IMR-90 (cell line): ENCODE data around the gene INPP1. TPM values are rescaled to one million over a fixed set of nuclear protein-coding genes. Genes with fewer than 3 reads are reported as not detected.

Experiments used
- ATAC-seq: fragments of 200-7000 bp; cut with Tn5 transposase; 2 replicates; pipeline ENCODE4 v1.9.1; 2020; ENCODE audit warnings: low read depth, mild to moderate bottlenecking, moderate library complexity
- BruUV-seq: library from RNA; stranded (reverse); fragments of 400-500 nt; replicated peaks from 2 replicates; lab custom pipeline; 2021; lab: Mats Ljungman, UMichigan
- CTCF ChIA-PET: fragments of 300-600 bp; formaldehyde crosslinking; extraction: SDS; loops from one replicate; lab custom pipeline; 2021; ENCODE audit warnings: antibody characterized with exemption; lab: Yijun Ruan, JAX
- POLR2A ChIA-PET: fragments of 300-600 bp; sonication (Branson Sonifier 250); formaldehyde crosslinking; loops from one replicate; lab custom pipeline; 2022; ENCODE audit warnings: antibody characterized with exemption; ENCODE audit not compliant: unreplicated experiment; lab: Charles Lee
- DNase-seq: peaks from one replicate; pipeline ENCODE4 v3.0.0; 2013
- H2AFZ ChIP-seq: replicated peaks from 2 replicates; pipeline ENCODE3; 2013; ENCODE audit warnings: low read length, mild to moderate bottlenecking; ENCODE audit not compliant: poor library complexity
- H2AK5ac ChIP-seq: 2 replicates; pipeline ENCODE4 v1.6.1; 2013; ENCODE audit warnings: low read depth, low read length, inconsistent platforms
- H2AK9ac ChIP-seq: replicated peaks from 2 replicates; pipeline ENCODE3; 2013; ENCODE audit warnings: mild to moderate bottlenecking, low read depth, low read length, moderate library complexity; ENCODE audit not compliant: poor library complexity
- H2BK120ac ChIP-seq: 2 replicates; pipeline ENCODE4 v1.6.1; 2013; ENCODE audit warnings: low read depth, low read length, inconsistent platforms
- H2BK15ac ChIP-seq: 3 replicates; pipeline ENCODE4 v1.6.1; 2013; ENCODE audit warnings: low read depth, low read length, inconsistent platforms
- H2BK20ac ChIP-seq: 2 replicates; pipeline ENCODE4 v1.6.1; 2013; ENCODE audit warnings: low read depth, mild to moderate bottlenecking, inconsistent platforms, low read length, moderate library complexity
- H2BK5ac ChIP-seq: 2 replicates; pipeline ENCODE4 v1.6.1; 2013; ENCODE audit warnings: mild to moderate bottlenecking, low read depth, low read length, inconsistent platforms; ENCODE audit not compliant: poor library complexity, severe bottlenecking
- H3K14ac ChIP-seq: replicated peaks from 2 replicates; pipeline ENCODE4 v1.6.1; 2013; ENCODE audit warnings: low read depth, low read length, inconsistent platforms
- H3K18ac ChIP-seq: 2 replicates; pipeline ENCODE4 v1.6.1; 2013; ENCODE audit warnings: low read depth, low read length, control low read depth
- H3K23ac ChIP-seq: 2 replicates; pipeline ENCODE4 v1.6.1; 2013; ENCODE audit warnings: low read depth, low read length, inconsistent platforms
- H3K27ac ChIP-seq: 2 replicates; pipeline ENCODE4 v1.5.1; 2013; ENCODE audit warnings: mild to moderate bottlenecking, control low read depth, low read length; ENCODE audit not compliant: insufficient read depth
- H3K27me3 ChIP-seq: 2 replicates; pipeline ENCODE4 v1.6.1; 2013; ENCODE audit warnings: low read length; ENCODE audit not compliant: control insufficient read depth, insufficient read depth
- H3K36me3 ChIP-seq: 2 replicates; pipeline ENCODE4 v1.6.1; 2013; ENCODE audit warnings: low read length, mixed read lengths; ENCODE audit not compliant: control insufficient read depth, insufficient read depth
- H3K4ac ChIP-seq: 2 replicates; pipeline ENCODE4 v1.6.1; 2013; ENCODE audit warnings: low read depth, low read length, inconsistent platforms
- H3K4me1 ChIP-seq: 2 replicates; pipeline ENCODE4 v1.6.1; 2013; ENCODE audit warnings: low read length, mixed read lengths; ENCODE audit not compliant: control insufficient read depth, insufficient read depth
- H3K4me2 ChIP-seq: 2 replicates; pipeline ENCODE4 v1.6.1; 2013; ENCODE audit warnings: low read depth, mild to moderate bottlenecking, control low read depth, low read length, moderate library complexity
- H3K4me3 ChIP-seq: 2 replicates; pipeline ENCODE4 v1.5.1; 2013; ENCODE audit warnings: low read depth, mild to moderate bottlenecking, control low read depth, low read length, moderate library complexity; ENCODE audit not compliant: insufficient read depth
- H3K56ac ChIP-seq: 2 replicates; pipeline ENCODE4 v1.6.1; 2013; ENCODE audit warnings: low read length, inconsistent platforms; ENCODE audit not compliant: insufficient read depth; ENCODE audit errors: extremely low read depth
- H3K79me1 ChIP-seq, 2 experiments: 2 replicates each; pipeline ENCODE4 v1.6.1; 2013; ENCODE audit warnings: low read length in 2 of 2, inconsistent platforms in 1 of 2, low read depth in 1 of 2
- H3K9ac ChIP-seq: 2 replicates; pipeline ENCODE4 v1.6.1; 2013; ENCODE audit warnings: low read depth, low read length, control low read depth
- H3K9me1 ChIP-seq: 2 replicates; pipeline ENCODE4 v1.6.1; 2013; ENCODE audit warnings: low read length, inconsistent platforms; ENCODE audit not compliant: insufficient read depth
- H3K9me3 ChIP-seq: 2 replicates; pipeline ENCODE4 v1.6.1; 2013; ENCODE audit warnings: low read length; ENCODE audit not compliant: control insufficient read depth, insufficient read depth
- H4K20me1 ChIP-seq: 2 replicates; pipeline ENCODE4 v1.6.1; 2013; ENCODE audit warnings: low read length, inconsistent platforms; ENCODE audit not compliant: insufficient read depth
- H4K5ac ChIP-seq: 2 replicates; pipeline ENCODE4 v1.6.1; 2013; ENCODE audit warnings: mild to moderate bottlenecking, low read depth, low read length, control low read depth
- H4K8ac ChIP-seq, 2 experiments: 2 replicates each; pipeline ENCODE4 v1.6.1; 2013; ENCODE audit warnings: low read depth in 2 of 2, low read length in 2 of 2, control low read depth in 1 of 2, inconsistent platforms in 1 of 2
- H4K91ac ChIP-seq: 2 replicates; pipeline ENCODE4 v1.6.1; 2013; ENCODE audit warnings: low read depth, low read length, inconsistent platforms; ENCODE audit not compliant: insufficient read depth
- BHLHE40 ChIP-seq: fragments of 150-350 bp; IDR thresholded peaks from 2 replicates; pipeline ENCODE4 v1.6.1; 2016; ENCODE audit warnings: mild to moderate bottlenecking, low read depth, low read length
- CEBPB ChIP-seq: IDR thresholded peaks from 2 replicates; pipeline ENCODE4 v1.6.1; 2012; ENCODE audit warnings: low read depth, low read length, improper control_type of control experiment
- FOS ChIP-seq: fragments of 150-350 bp; IDR thresholded peaks from 2 replicates; pipeline ENCODE4 v1.6.1; 2016; ENCODE audit warnings: low read depth, low read length
- MAZ ChIP-seq: IDR thresholded peaks from 2 replicates; pipeline ENCODE4 v1.6.1; 2012; ENCODE audit warnings: low read depth, mild to moderate bottlenecking, low read length, improper control_type of control experiment, moderate library complexity, borderline replicate concordance
- MXI1 ChIP-seq: IDR thresholded peaks from 2 replicates; pipeline ENCODE4 v1.6.1; 2012; ENCODE audit warnings: low read depth, mild to moderate bottlenecking, low read length, moderate library complexity, borderline replicate concordance
- NFE2L2 ChIP-seq: fragments of 150-350 bp; IDR thresholded peaks from 2 replicates; pipeline ENCODE4 v1.6.1; 2016; ENCODE audit warnings: low read depth, mild to moderate bottlenecking, low read length
- POLR2A ChIP-seq: IDR thresholded peaks from 2 replicates; pipeline ENCODE4 v1.6.1; 2012; ENCODE audit warnings: mild to moderate bottlenecking, low read depth, low read length
- RAD21 ChIP-seq: IDR thresholded peaks from 2 replicates; pipeline ENCODE4 v1.6.1; 2012; ENCODE audit warnings: low read length, improper control_type of control experiment
- RCOR1 ChIP-seq: IDR thresholded peaks from 2 replicates; pipeline ENCODE4 v1.6.1; 2012; ENCODE audit warnings: mild to moderate bottlenecking, low read length, improper control_type of control experiment; ENCODE audit not compliant: insufficient replicate concordance
- WGBS, 2 experiments: methylation state at CpG; one replicate each; pipeline versions ENCODE4 v1.1.5 to v1.1.7; 2013; ENCODE audit warnings: missing lambda C conversion rate in 2 of 2; ENCODE audit not compliant: insufficient read length in 1 of 2; ENCODE audit errors: extremely low coverage in 2 of 2; 5-methylcytosine and 5-hydroxymethylcytosine counted together
- dilution Hi-C: fragments of 300-500 bp; cut with HindIII; formaldehyde crosslinking; loops from one replicate; pipeline ENCODE4 v1.14.3; 2018; ENCODE audit warnings: low sequenced_read_pairs; ENCODE audit not compliant: unreplicated experiment
- in situ Hi-C: fragments of 300-500 bp; cut with MboI; formaldehyde crosslinking; loops from 3 replicates; pipeline ENCODE4 v1.14.3; 2019; ENCODE audit warnings: low sequenced_read_pairs, inconsistent platforms, mixed read lengths
- intact Hi-C: fragments of 100-400 bp; cut with micrococcal nuclease; formaldehyde crosslinking; loops from 2 replicates; pipeline ENCODE4 v1.10.0; 2022
- polyA plus RNA-seq, 3 experiments: library from polyadenylated mRNA; depleted of rRNA; stranded (reverse); fragments of >200 nt; gene quantifications; 2 replicates each; pipeline ENCODE4 v1.2.3, GENCODE V29; 2012; ENCODE audit warnings: low replicate concordance in 1 of 3
- total RNA-seq: library from RNA; depleted of rRNA; stranded (reverse); fragments of >200 nt; gene quantifications from 2 replicates; pipeline ENCODE4 v1.2.3, GENCODE V29; 2012
- TF ChIP-seq, protein P1 (sequence below): conservative IDR thresholded peaks from 2 replicates; pipeline ENCODE4 v1.5.1; 2012; ENCODE audit warnings: mild to moderate bottlenecking, low read depth, low read length, improper control_type of control experiment
- TF ChIP-seq, protein P2 (sequence below): fragments of 150-350 bp; IDR thresholded peaks from 2 replicates; pipeline ENCODE4 v1.6.1; 2016; ENCODE audit warnings: low read depth, mild to moderate bottlenecking, low read length, moderate library complexity, borderline replicate concordance
- TF ChIP-seq, protein P3 (sequence below): fragments of 150-350 bp; IDR thresholded peaks from 2 replicates; pipeline ENCODE4 v1.6.1; 2017; ENCODE audit warnings: mild to moderate bottlenecking, antibody characterized with exemption, low read length, low read depth

INPP1 gene
- total and polyA plus RNA-seq, 2 of the 4 experiments (the other 2 are of a cell fraction): 4.1 to 10.1 TPM

DNA sequence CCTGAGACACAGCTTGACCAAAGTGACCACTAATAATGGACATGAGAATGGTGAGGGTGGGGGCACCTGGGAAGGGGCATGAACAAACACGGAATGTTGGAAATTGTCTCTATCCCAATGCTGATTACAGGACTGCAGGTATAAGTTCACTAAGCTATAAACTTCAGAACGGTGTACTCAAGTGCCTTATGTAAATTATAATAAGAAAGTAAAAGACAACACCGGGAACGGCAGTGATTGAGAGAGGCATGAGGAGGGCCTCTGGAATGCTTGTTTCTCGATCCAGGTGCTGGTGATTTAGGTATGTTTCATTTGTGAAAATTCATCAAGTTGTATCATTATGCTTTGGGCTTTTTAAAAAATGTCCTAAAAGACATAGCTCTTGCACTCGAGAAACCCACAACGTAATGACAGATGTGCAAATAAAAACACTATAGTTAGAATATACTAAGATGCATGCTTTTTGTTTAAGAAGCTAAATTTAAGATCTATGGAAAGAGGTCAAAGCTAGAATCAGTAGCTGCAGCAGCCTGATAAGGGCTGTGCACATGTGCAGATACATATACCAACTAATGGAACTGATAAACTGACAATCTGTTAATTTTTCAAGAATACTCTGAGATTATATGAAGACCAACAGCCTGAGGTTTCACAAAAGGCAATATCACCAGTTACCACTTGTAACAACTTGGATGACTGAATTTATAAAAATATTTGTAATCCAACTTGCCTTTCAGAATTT is 31.3 kb upstream of the INPP1 start:
- Histone ChIP-seq H2BK20ac (no peak overlapping the region), H3K79me1 (peaks cover 16 to 36% of the 10 kb centered on the region in 2 experiments; a peak in 3 of 4 replicates), H3K4me3 (no peak overlapping the region), H2BK5ac (no peak overlapping the region), H4K91ac (no peak overlapping the region), H3K9me1 (peaks cover 4% of the 10 kb centered on the region; the same call in 1 of the 2 replicates), H3K9me3 (no peaks in the 10 kb centered on the region), H3K9ac (no peak overlapping the region), H3K23ac (no peak overlapping the region), H4K5ac (no peak overlapping the region), H2AK9ac (no peak overlapping the region), H4K20me1 (no peaks in the 10 kb centered on the region), H3K4me2 (no peak overlapping the region), H3K4me1 (peaks cover 3% of the 10 kb centered on the region; the same call in 1 of the 2 replicates), H2BK120ac (no peak overlapping the region), H3K14ac (no peak overlapping the region), H2AFZ (no peak overlapping the region), H3K18ac (no peak overlapping the region), H3K27ac (no peak overlapping the region), H3K36me3 (0 out of 2 replicates have a peak, but pooled peaks cover 1% of the 10 kb centered on the region), H3K56ac (no peak overlapping the region), H3K4ac (no peak overlapping the region), H2AK5ac (no peak overlapping the region), H3K27me3 (no peaks in the 10 kb centered on the region), H2BK15ac (no peak overlapping the region), H4K8ac (no peak overlapping the region)
- ChIA-PET POLR2A (no interaction called here), CTCF (no interaction called here)
- no peak for ATAC-seq
- TF ChIP-seq CEBPB: no peak
- TF ChIP-seq RCOR1: no peak
- TF ChIP-seq NFE2L2: no peak
- no peak for TF ChIP-seq FOS
- TF ChIP-seq, protein P1, sequence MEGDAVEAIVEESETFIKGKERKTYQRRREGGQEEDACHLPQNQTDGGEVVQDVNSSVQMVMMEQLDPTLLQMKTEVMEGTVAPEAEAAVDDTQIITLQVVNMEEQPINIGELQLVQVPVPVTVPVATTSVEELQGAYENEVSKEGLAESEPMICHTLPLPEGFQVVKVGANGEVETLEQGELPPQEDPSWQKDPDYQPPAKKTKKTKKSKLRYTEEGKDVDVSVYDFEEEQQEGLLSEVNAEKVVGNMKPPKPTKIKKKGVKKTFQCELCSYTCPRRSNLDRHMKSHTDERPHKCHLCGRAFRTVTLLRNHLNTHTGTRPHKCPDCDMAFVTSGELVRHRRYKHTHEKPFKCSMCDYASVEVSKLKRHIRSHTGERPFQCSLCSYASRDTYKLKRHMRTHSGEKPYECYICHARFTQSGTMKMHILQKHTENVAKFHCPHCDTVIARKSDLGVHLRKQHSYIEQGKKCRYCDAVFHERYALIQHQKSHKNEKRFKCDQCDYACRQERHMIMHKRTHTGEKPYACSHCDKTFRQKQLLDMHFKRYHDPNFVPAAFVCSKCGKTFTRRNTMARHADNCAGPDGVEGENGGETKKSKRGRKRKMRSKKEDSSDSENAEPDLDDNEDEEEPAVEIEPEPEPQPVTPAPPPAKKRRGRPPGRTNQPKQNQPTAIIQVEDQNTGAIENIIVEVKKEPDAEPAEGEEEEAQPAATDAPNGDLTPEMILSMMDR: no peak
- TF ChIP-seq MXI1: no peak
- TF ChIP-seq RAD21: no peak
- TF ChIP-seq MAZ: no peak
- TF ChIP-seq, protein P2, sequence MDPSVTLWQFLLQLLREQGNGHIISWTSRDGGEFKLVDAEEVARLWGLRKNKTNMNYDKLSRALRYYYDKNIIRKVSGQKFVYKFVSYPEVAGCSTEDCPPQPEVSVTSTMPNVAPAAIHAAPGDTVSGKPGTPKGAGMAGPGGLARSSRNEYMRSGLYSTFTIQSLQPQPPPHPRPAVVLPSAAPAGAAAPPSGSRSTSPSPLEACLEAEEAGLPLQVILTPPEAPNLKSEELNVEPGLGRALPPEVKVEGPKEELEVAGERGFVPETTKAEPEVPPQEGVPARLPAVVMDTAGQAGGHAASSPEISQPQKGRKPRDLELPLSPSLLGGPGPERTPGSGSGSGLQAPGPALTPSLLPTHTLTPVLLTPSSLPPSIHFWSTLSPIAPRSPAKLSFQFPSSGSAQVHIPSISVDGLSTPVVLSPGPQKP: no peak
- no peak for TF ChIP-seq POLR2A
- TF ChIP-seq, protein P3, sequence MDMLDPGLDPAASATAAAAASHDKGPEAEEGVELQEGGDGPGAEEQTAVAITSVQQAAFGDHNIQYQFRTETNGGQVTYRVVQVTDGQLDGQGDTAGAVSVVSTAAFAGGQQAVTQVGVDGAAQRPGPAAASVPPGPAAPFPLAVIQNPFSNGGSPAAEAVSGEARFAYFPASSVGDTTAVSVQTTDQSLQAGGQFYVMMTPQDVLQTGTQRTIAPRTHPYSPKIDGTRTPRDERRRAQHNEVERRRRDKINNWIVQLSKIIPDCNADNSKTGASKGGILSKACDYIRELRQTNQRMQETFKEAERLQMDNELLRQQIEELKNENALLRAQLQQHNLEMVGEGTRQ: no peak
- TF ChIP-seq BHLHE40: no peak
- DNase-seq: no peak
- no TSS peak for BruUV-seq
- WGBS, 2 experiments: 100% methylated on average over 1 of the region's 7 CpGs; no CpG with 5 or more reads in 1 of the 2 experiments
- dilution Hi-C loops (no loop called here), intact Hi-C loops (loop anchor here (10.0 kb wide), 1 partner anchor 527 kb away; the partner anchor contains the start of genes ORMDL1 and PMS1), in situ Hi-C loops (no loop called here)
